Rectal smooth muscle tissue (tissue), 1 donor: ENCODE results near the gene MAP3K3.

ENCODE experiments used
- H3K27ac ChIP-seq: one replicate; pipeline ENCODE4 v1.7.0; 2013; ENCODE audit warnings: low read depth, low read length, inconsistent platforms
- H3K27me3 ChIP-seq: one replicate; pipeline ENCODE4 v1.7.0; 2013; ENCODE audit warnings: low read length; ENCODE audit not compliant: control insufficient read depth, insufficient read depth
- H3K36me3 ChIP-seq: one replicate; pipeline ENCODE4 v1.7.0; 2013; ENCODE audit warnings: low read length; ENCODE audit not compliant: control insufficient read depth, insufficient read depth
- H3K4me1 ChIP-seq: one replicate; pipeline ENCODE4 v1.7.0; 2013; ENCODE audit warnings: low read length; ENCODE audit not compliant: control insufficient read depth, insufficient read depth
- H3K4me3 ChIP-seq: one replicate; pipeline ENCODE4 v1.7.0; 2013; ENCODE audit warnings: low read length
- H3K9ac ChIP-seq: one replicate; pipeline ENCODE4 v1.7.0; 2013; ENCODE audit warnings: low read length

The MAP3K3 gene

GRCh38 chr17:63692195-63692816 is 70.1 kb downstream of the MAP3K3 start:
- Histone ChIP-seq H3K4me1 (no peaks in the 10 kb centered on the region), H3K9ac (no peak overlapping the region), H3K27ac (no peak overlapping the region), H3K4me3 (no peak overlapping the region), H3K36me3 (peaks cover 50% of the 10 kb centered on the region), H3K27me3 (no peaks in the 10 kb centered on the region)

- H3K9ac ChIP-seq, result no peak overlapping the region
- H3K27ac ChIP-seq, result no peak overlapping the region
- H3K36me3 ChIP-seq, result peaks cover 51% of the 10 kb centered on the region
- H3K4me1 ChIP-seq, result no peaks in the 10 kb centered on the region
- H3K4me3 ChIP-seq, result no peak overlapping the region
- H3K27me3 ChIP-seq, result no peaks in the 10 kb centered on the region
These were observed 71.3 kb downstream of the MAP3K3 start for GRCh38 chr17:63693411-63694113.

- Histone ChIP-seq H3K9ac (no peak overlapping the region), H3K36me3 (peaks cover 43% of the 10 kb centered on the region), H3K27ac (no peak overlapping the region)
These were observed 72.2 kb downstream of the MAP3K3 start for GRCh38 chr17:63694229-63694949.

GRCh38 chr17:63694950-63695773 is 72.9 kb downstream of the MAP3K3 start:
- Histone ChIP-seq H3K27ac (no peak overlapping the region), H3K27me3 (no peaks in the 10 kb centered on the region), H3K9ac (no peak overlapping the region), H3K4me1 (no peaks in the 10 kb centered on the region), H3K36me3 (peaks cover 35% of the 10 kb centered on the region), H3K4me3 (no peak overlapping the region)

More at GRCh38 chr17:63694229-63694949, 72.2 kb downstream of the MAP3K3 start:
- H3K4me1 ChIP-seq, result no peaks in the 10 kb centered on the region
- H3K27me3 ChIP-seq, result no peaks in the 10 kb centered on the region
- H3K4me3 ChIP-seq, result no peak overlapping the region

GRCh38 chr17:63695889-63696288 is 73.7 kb downstream of the MAP3K3 start:
- Histone ChIP-seq H3K9ac (no peak overlapping the region), H3K4me1 (peaks cover 2% of the 10 kb centered on the region), H3K36me3 (peaks cover 28% of the 10 kb centered on the region), H3K27ac (no peak overlapping the region), H3K4me3 (no peak overlapping the region), H3K27me3 (no peaks in the 10 kb centered on the region)

- no peak overlapping the region for H3K4me3 ChIP-seq
- no peaks in the 10 kb centered on the region for H3K27me3 ChIP-seq
- H3K4me1 ChIP-seq, result peaks cover 2% of the 10 kb centered on the region
- no peak overlapping the region for H3K9ac ChIP-seq
- no peak overlapping the region for H3K27ac ChIP-seq
- H3K36me3 ChIP-seq, result peaks cover 23% of the 10 kb centered on the region
These were observed 74.3 kb downstream of the MAP3K3 start for GRCh38 chr17:63696381-63696961.

GRCh38 chr17:63697341-63698286 is 75.4 kb downstream of the MAP3K3 start:
- Histone ChIP-seq H3K27ac (peak overlapping the region; percentile 8), H3K4me3 (peak overlapping the region; percentile 64), H3K36me3 (peaks cover 16% of the 10 kb centered on the region), H3K9ac (no peak overlapping the region), H3K27me3 (no peaks in the 10 kb centered on the region), H3K4me1 (peaks cover 2% of the 10 kb centered on the region)

- H3K4me1 ChIP-seq, result peaks cover 2% of the 10 kb centered on the region
- H3K36me3 ChIP-seq, result peaks cover 9% of the 10 kb centered on the region
- no peaks in the 10 kb centered on the region for H3K27me3 ChIP-seq
- H3K4me3 ChIP-seq, result peak overlapping the region; percentile 64
- peak overlapping the region; percentile 45 for H3K9ac ChIP-seq
- H3K27ac ChIP-seq, result no peak overlapping the region
These were observed 76.2 kb downstream of the MAP3K3 start for GRCh38 chr17:63698381-63698885.

GRCh38 chr17:63698886-63699637 is 76.8 kb downstream of the MAP3K3 start:
- Histone ChIP-seq H3K9ac (no peak overlapping the region), H3K27me3 (no peaks in the 10 kb centered on the region), H3K4me3 (peak overlapping the region; percentile 64), H3K27ac (no peak overlapping the region), H3K36me3 (peaks cover 7% of the 10 kb centered on the region), H3K4me1 (peaks cover 2% of the 10 kb centered on the region)

GRCh38 chr17:63699638-63700527 is 77.7 kb downstream of the MAP3K3 start, which contains the start of gene LIMD2:
Gene LIMD2 (minus strand): TSS chr17:63700125. CDS start chr17:63699298, 827 bp downstream.
- Histone ChIP-seq H3K9ac (no peak within 1 kb of the TSS), H3K36me3 (peaks cover 2% of the 10 kb centered on the region), H3K27me3 (no peaks in the 10 kb centered on the region), H3K4me3 (peak within 1 kb of the TSS; percentile 64), H3K4me1 (peaks cover 2% of the 10 kb centered on the region), H3K27ac (peak within 1 kb of the TSS; percentile 69)
